Ovary (tissue), 9 donors: Measurements from ENCODE around the gene TMEM63C. TPM values are rescaled to one million over a fixed set of nuclear protein-coding genes. Genes with fewer than 3 reads are reported as not detected.

Experiments
- DNase-seq, 5 donors: peaks; one replicate each; pipeline ENCODE4 v3.0.0-alpha.2; 2019 to 2020
- H3K27ac ChIP-seq, 2 donors: fragments of 200-600 bp; one replicate each; pipeline versions ENCODE4 v1.5.1 to v1.8.0; 2019 to 2022
- H3K27me3 ChIP-seq: fragments of 200-600 bp; one replicate; pipeline ENCODE4 v1.8.0; 2022
- H3K36me3 ChIP-seq: fragments of 200-600 bp; sonication (generic); one replicate; pipeline ENCODE4 v1.5.1; 2019
- H3K4me1 ChIP-seq: one replicate; pipeline ENCODE4 v1.8.1; 2013; ENCODE audit warnings: mild to moderate bottlenecking, moderate library complexity; ENCODE audit not compliant: insufficient read depth
- H3K4me3 ChIP-seq: fragments of 200-600 bp; sonication (generic); one replicate; pipeline ENCODE4 v1.5.1; 2017
- H3K9me3 ChIP-seq, 2 donors: fragments of 200-600 bp in 1 of 2; sonication (generic) in 1 of 2; one replicate each; pipeline versions ENCODE4 v1.5.1 to v1.8.1; 2013 to 2019; ENCODE audit warnings: mild to moderate bottlenecking in 1 of 2, moderate library complexity in 1 of 2
- CTCF ChIP-seq, 3 donors: fragments of 450-650 bp in 2 of 3; fragments of 200-600 bp in 1 of 3; IDR thresholded peaks; one replicate each; pipeline versions ENCODE4 v1.5.1 to v1.8.0; 2016 to 2022; ENCODE audit warnings: antibody characterized with exemption in 3 of 3, mild to moderate bottlenecking in 1 of 3
- EP300 ChIP-seq: sonication (generic); formaldehyde crosslinking; IDR thresholded peaks from one replicate; pipeline ENCODE4 v1.6.1; 2017; ENCODE audit warnings: antibody characterized with exemption
- POLR2A ChIP-seq: fragments of 450-650 bp; IDR thresholded peaks from one replicate; pipeline ENCODE4 v1.6.1; 2017; ENCODE audit warnings: antibody characterized with exemption, mild to moderate bottlenecking, moderate library complexity
- WGBS, 3 donors: extraction: QIAGEN DNeasy Blood & Tissue Kit in 1 of 3; methylation state at CpG; one replicate each; pipeline versions ENCODE4 v1.1.5 to v1.1.7; 2013 to 2017; 5-methylcytosine and 5-hydroxymethylcytosine counted together
- intact Hi-C, 4 donors: fragments of 100-400 bp; cut with DNase I; formaldehyde crosslinking; loops; one replicate each; pipeline versions ENCODE4 v1.11.0 to v1.15.1; 2022 to 2023
- polyA plus RNA-seq, 2 donors: library from polyadenylated mRNA; stranded (reverse); fragments of 200-250 nt in 1 of 2; fragments of 350-450 nt in 1 of 2; fragmentation: Illumina TruSeq in 1 of 2; extraction: RNeasy Lipid Tissue Mini Kit (QIAGEN cat#74804) in 1 of 2; gene quantifications; one replicate each; pipeline ENCODE4 v1.2.3, GENCODE V29; 2013 to 2014
- total RNA-seq, 7 donors: library from RNA; depleted of rRNA in 2 of 7; stranded (reverse); fragments of >200 nt in 2 of 7; fragmentation: NEBNext Ultra II Directional in 3 of 7; extraction: Animal tissue kit (Norgen Biotek cat#: 25700) in 3 of 7; gene quantifications; one replicate each; pipeline versions ENCODE4 v1.1.0 to v1.2.4, GENCODE V29; 2016 to 2023
- donor health status: DM: no; HTN: no; CAD: no; lungs with moderate emphysema.
- donor health status: DM: no; HTN: no; CAD: no.
- donor health status: Bipolar disorder and iron deficiency.
- donor health status: DM: yes; HTN: yes; CAD: no.
- donor health status: DM: no; HTN: no; CAD: no.
- donor health status: DM: yes; HTN: yes; CAD: no.

TMEM63C gene
- total and polyA plus RNA-seq, 9 donors: 0.16 to 1.7 (median 0.25) TPM; not detected in 1

- Histone ChIP-seq H3K27ac (no peak overlapping the region), H3K9me3 (no peaks in the 10 kb centered on the region), H3K27me3 (no peaks in the 10 kb centered on the region), H3K4me3 (no peak overlapping the region), H3K36me3 (no peaks in the 10 kb centered on the region), H3K4me1 (no peaks in the 10 kb centered on the region)
- TF ChIP-seq CTCF (IDR thresholded peaks at IDR 0.05) (no peak), EP300 (no peak), POLR2A (no peak)
- WGBS, 3 donors: 57 to 70% (median 65%) methylated on average over 6 of the region's 6 CpGs
- no peak for DNase-seq
- intact Hi-C loops: no loop called here
Measured at GRCh38 chr14:77198561-77198960, 17.0 kb downstream of the TMEM63C start.

GRCh38 chr14:77199590-77199989 lies 18.0 kb downstream of the TMEM63C start:
- Histone ChIP-seq H3K27me3 (no peaks in the 10 kb centered on the region), H3K36me3 (no peaks in the 10 kb centered on the region), H3K27ac (no peak overlapping the region), H3K4me3 (no peak overlapping the region), H3K4me1 (no peaks in the 10 kb centered on the region), H3K9me3 (no peaks in the 10 kb centered on the region)
- no peak for DNase-seq
- intact Hi-C loops: no loop called here
- TF ChIP-seq EP300: no peak
- TF ChIP-seq POLR2A: no peak
- no peak for TF ChIP-seq CTCF (IDR thresholded peaks at IDR 0.05)
- WGBS, 3 donors: 75 to 77% (median 77%) methylated on average over 12 of the region's 12 CpGs

- H3K27ac ChIP-seq: no peak overlapping the region
- TF ChIP-seq POLR2A (no peak), CTCF (IDR thresholded peaks at IDR 0.05) (no peak), EP300 (no peak)
- no peak for DNase-seq
- intact Hi-C loops: no loop called here
- no peaks in the 10 kb centered on the region for H3K27me3 ChIP-seq
- no peak overlapping the region for H3K4me3 ChIP-seq
- H3K4me1 ChIP-seq: no peaks in the 10 kb centered on the region
- 62 to 77% (median 65%) methylated on average over 7 of the region's 7 CpGs for WGBS, 3 donors
- no peaks in the 10 kb centered on the region for H3K9me3 ChIP-seq
- H3K36me3 ChIP-seq: no peaks in the 10 kb centered on the region
Measured at GRCh38 chr14:77200406-77200985, 18.9 kb downstream of the TMEM63C start.

- Histone ChIP-seq H3K9me3 (no peaks in the 10 kb centered on the region), H3K4me1 (no peaks in the 10 kb centered on the region), H3K4me3 (no peak overlapping the region), H3K36me3 (no peaks in the 10 kb centered on the region), H3K27ac (no peak overlapping the region), H3K27me3 (no peaks in the 10 kb centered on the region)
- TF ChIP-seq CTCF (IDR thresholded peaks at IDR 0.05) (no peak), EP300 (no peak), POLR2A (no peak)
- intact Hi-C loops: no loop called here
- 84 to 89% (median 84%) methylated on average over 4 of the region's 4 CpGs for WGBS, 3 donors
- no peak for DNase-seq
Measured at GRCh38 chr14:77201696-77202095, 20.1 kb downstream of the TMEM63C start.
